ENCODE measurements around the gene ANKS1A.

- no peak for TF ChIP-seq CTCF (IDR thresholded peaks at IDR 0.05 in 4 of 5, conservative IDR thresholded peaks at IDR 0.05 in 1 of 5)
- TF ChIP-seq POLR2A (IDR thresholded peaks at IDR 0.05), result no peak
Observed at GRCh38 chr6:35080821-35081425, 191.9 kb downstream of the ANKS1A start.
